Inflammatory macrophage (primary cell): ENCODE results near the gene CGB2.

Source experiments
- DNase-seq, 2 donors: peaks; one replicate each; pipeline ENCODE4 v3.0.0-alpha.2; 2020 to 2022
- total RNA-seq, 18 experiments: gene quantifications; one replicate each; lab custom pipeline; 2026; ENCODE audit warnings: mixed read lengths in 6 of 18, inconsistent platforms in 2 of 18; lab: John Stamatoyannopoulos, UW

The CGB2 gene
- 0 to 0.04 (median 0) reads per million in 18 experiments for total RNA-seq

DNA sequence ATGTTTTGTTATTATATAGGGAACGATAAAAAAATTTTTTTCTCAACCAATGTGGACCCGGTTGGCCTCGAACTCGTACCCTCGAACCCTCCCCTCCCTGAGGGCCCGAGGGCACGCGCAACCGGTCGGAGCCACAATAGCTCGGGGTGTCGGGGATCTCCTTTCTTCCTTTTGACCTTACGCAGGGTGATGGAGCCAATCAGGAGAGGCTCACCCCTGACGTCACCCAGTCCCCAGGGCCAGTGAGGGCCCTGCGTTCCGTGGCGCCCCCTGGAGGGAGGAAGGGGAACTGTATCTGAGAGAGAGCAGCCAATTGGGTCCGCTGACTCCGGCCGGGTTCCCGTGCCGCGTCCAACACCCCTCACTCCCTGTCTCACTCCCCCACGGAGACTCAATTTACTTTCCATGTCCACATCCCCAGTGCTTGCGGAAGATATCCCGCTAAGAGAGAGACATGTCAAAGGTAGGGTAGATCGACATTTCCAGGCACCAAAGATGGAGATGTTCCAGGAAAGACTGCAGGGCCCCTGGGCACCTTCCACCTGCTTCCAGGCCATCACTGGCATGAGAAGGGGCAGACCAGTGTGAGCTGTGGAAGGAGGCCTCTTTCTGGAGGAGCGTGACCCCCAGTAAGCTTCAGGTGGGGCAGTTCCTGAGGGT is at the start of gene CGB2:
Gene CGB2 (plus strand): TSS at position 249 of the 660 bp plus-strand sequence. CDS start 206 bp downstream, at position 455.
- peak; percentile 7 to 38 for DNase-seq

DNA sequence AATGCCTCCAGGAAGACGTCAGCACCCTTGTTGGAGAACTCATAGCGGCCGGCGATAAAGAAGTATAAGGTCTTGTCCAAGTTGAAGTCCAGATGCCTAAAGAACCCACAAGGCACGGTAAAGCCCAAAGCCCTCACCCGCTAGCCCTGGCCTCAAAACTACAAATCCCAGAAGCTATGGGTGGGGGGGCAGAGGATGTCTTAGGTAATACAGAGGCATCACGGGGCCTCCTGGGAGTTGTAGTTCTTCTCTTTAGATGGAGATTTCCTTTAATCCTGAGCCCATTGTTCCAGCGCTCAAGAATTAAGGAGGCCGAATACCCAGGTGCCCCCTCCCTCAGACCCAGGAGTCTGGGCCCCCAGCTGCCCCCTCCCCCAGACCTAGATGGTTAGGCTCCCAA is 49.4 kb upstream of the CGB2 start:
- DNase-seq, result no peak

DNA sequence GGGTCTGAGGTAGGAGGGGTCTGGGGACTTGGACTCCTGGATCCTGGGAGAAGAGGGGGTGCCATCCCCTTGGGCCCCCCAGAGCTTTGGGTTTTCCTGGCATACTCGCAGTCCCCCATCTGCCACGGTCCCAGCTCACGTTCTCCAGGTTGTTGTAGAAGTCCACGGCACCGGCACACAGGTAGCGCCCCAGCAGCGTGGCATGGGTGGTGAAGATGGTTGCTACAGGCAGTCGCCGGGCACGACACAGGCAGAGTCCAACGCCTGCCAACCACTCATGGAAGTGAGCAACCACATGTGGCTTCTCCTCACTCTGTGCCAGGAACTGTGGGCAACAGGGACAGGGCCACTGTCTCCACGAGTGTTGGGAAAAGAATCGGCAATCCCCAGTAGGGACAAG is 46.0 kb upstream of the CGB2 start:
- no peak for DNase-seq

DNA sequence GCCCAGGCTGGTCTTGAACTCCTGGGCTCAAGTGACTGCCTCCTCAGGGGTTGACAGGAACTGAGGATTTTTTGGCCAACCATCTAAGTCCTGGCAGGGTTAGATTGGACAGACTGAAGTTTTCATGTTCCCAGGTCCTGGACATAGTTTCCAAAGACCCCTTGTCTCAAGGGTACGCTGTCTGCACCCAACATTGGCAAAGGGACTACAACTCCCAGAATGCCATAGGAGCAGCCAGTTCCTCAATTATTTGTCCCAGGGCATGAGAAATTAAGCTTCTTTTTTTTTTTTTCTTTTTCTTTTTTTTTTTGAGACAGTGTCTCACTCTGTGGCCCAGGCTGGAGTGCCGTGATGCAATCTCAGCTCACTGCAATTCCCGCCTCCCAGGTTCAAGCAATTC is 45.5 kb upstream of the CGB2 start:
- DNase-seq, result no peak

DNA sequence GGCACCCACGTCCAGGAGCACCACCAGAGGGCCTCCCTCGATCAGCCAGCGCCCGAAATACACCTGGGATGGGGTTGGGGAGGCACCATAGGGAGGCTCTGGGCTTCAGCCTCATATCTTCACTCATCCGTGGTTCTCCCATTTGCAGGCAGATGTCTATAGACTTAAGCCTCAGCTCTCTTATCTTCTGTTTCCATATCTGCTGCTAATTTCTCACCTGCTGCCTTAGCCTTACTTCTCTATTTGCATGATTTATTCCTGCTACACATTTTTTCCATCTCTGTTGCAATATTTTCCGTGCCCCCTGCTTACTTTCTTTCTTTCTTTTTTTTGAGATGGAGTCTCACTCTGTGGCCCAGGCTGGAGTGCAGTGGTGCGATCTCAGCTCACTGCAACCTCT is 44.4 kb upstream of the CGB2 start:
- DNase-seq, result no peak

DNA sequence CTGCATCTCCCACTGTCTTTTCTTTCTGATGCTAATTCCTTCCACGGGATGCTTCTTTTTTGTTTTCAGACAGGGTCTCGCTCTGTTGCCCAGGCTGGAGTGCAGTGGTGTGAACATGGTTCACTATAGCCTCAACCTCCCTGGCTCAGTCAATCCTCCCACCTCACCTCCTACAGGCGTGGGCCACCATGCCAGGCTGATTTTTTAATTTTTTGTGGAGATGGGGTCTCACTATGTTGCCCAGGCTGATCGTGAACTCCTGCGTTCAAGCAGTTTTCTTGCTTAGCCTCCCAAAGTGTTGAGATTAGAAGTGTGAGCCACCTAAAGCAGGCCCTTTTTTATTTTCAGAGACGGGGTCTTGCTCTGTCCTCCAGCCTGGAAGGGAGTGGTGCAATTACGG is 43.4 kb upstream of the CGB2 start:
- no peak for DNase-seq

DNA sequence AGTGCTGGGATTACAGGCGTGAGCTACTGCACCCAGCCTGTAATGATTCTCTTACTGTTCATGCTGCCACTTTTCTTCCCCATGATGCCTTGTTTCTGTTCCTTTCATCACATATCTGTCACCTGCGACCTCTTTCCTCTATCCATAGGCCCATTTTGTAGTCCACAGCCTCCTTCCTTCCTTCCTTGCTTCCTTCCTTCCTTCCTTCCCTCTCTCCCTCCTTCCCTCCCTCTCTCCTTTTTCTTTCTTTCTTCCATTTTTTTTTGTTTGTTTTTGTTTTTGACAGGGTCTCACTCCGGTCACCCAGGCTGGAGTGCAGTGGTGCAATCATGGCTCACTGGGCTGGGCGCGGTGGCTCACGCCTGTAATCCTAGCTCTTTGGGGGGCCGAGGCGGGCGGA is 42.8 kb upstream of the CGB2 start:
- no peak for DNase-seq

DNA sequence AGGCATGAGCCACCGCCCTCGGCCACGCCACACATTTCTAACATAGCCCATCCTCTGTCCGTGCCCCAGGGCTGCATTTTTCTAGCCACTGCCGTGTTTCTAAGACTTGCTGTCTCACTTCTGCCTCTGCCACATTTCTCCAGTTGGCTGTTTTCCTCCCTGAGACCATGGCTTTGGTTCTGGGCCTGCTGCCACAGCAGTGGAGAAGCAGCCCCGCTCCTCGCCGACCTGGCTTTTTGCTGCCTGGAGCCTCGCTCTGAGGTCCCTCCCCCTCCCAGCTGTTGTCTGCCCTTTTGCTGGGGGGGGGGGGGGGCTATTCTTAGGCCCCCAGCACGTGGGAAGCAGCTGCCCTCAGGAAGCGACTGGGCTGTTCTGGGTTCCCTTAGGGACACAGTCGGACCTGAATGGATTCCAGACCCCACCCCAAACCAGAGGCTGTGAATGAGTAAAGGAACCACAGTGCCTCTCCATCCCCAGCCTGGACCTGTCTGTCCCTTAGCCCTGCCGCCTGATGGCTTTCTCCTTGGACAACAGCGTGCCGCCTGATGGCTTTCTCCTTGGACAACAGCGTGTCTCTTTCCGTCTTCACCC is 41.9 kb upstream of the CGB2 start:
- DNase-seq, result no peak

DNA sequence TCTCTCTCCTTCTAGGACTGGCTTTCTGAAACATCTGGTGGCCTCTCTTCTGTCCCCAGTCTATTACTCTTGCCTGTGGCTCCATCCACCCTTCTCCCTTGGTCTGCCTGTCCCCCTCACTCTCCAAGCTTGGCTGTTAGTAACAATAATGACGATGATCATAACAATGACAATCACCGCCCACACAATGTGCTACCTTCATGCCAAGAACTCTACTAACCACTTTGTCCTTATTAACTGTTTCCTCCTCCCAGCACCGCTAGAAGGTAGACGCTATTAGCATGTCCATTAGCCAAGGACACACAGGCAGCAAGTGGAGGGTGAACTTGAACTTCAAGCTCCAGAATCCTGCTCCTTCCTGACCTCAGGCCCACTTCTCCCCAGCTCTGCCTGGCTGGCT is 41.3 kb upstream of the CGB2 start:
- DNase-seq, result no peak

DNA sequence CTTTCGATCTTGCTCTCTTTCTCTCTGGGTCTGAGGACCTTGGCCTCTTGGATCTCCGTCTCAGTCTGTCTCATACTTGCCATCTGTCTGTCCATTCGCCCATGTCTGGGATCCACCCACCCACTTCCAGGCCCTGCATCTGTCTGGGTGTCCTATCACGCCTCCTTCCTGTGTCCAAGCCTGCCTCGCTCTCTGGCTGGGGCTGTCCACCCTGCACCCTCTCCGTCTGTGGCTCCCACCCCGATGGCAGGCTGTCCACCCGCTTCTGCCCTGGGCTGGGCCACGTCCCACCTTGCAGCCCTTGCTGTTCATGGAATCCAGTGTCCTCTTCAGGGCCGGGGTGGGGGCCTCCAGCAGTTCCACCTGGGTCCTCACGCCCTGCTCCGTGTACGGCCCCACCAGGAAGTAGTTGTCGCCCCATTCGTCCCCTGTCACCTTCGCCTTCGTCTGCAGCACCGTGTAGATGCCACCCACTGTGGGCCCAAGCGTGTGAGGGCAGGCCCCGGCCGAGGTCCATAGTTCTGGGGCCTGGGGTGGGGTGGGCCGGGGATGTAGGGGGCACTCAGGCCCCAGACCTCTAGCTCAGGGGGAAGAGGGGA is 40.6 kb upstream of the CGB2 start:
- DNase-seq, result no peak

DNA sequence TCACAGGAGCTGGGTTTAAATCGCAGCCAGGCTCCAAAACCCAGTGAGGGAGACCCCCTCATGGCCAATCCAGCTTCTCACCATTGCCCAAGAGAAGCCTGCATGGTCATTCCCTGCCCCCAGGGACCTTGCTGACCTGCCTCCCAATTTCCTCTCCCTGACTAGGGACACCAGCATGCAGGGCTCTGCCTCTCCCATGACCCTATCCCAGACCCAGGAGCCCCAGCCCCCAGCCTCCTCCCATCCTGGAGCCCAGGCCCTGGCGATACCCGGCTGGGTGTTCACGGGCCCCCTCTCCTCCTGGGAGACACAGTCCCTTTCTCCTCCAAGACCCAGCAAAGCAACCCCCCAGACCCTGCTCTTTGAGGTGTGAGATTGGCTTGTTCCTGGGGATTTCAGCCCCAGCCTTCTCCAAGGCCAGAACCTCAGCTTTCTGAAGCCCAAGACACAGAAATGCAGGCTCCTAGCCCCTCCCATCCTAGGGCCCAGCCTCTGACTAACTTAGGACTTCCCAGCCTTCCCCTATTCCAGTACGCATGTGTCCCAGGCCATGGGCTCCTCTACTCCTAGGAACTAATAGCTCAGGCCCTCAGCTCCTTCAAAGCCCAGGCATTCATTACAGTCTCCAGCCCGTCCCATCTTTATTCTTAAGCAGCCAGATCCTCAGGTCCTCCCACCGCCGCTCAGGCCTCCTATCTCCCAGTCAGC is 39.7 kb upstream of the CGB2 start:
- DNase-seq, result peak; percentile 58 to 72

DNA sequence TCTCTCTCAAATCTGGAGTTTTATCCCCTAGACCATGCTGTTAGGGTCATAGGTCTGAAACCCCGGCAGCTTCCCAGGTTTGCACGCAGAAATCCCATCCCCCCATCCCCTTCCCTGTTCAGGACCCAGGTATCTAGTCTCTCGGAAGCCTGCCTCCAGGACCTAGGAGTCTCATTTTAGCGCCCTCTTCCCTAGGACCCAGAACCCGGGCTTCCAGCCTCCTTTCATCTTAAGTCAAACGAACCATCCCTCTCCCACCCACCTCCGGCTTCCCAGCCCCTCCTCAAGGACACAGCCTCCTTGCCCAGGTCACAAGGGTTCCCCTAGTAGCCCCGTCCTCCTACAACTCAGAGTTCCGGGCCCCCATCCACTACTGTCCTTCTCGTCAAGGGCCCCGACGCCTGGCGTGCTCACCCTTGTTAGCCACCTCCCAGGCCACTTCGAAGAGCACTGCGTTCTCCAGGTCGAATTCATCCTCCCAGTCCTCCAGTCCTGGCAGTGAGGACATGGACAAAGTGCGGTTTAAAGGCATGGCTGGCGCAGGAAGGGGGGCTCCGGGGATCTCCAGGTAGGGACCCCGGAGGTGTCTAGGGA is 39.0 kb upstream of the CGB2 start:
- no peak for DNase-seq

DNA sequence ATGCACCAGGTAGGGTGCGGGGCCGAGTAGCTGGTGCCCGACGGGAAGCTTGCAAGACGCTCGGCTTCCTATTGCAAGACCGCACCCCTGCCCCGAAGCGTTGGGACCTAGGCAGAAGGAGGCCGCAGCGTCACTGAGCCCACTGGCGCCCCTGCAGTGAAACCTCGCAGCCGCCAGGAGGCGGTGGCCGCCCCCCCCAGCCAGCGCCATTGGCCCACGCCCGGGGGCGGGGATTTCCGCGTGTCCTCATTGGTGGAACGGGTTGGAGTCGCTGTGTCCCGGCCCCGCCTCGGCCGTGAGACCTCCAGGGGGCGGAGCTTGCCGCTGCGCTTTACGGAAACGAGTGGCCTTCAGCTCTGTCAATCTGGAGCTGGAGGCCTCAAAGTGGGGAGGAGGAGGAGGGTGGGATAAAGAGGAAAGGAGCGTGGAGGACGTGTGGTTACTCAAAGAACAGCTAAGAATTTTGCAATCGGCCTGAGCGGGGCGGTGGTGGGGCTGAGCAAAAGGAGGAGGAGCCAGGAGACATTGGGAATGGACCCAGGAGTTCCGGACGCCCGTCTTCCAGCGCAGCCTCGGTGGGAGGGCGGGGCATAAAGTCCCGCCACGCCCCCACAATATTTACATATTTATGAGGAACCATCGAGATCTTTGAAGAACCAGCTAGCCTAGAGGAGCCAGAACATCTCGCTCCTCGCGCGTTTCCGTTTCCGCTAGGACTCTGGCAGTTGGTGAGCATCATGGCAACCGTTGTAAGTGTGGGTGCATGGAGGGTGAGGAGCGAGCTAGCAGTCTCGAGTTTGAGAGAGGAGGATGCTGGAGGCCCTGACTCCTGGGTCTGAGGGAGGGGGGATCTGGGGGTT is 38.3 kb upstream of the CGB2 start, which contains the start of the genes GYS1 and RUVBL2:
Gene GYS1 (minus strand): TSS at position 135 of the 860 bp plus-strand sequence. CDS start 197 bp downstream, outside the sequence.
Gene RUVBL2 (plus strand): TSS at position 713 of the 860 bp plus-strand sequence. CDS start 25 bp downstream, at position 738.
- DNase-seq, result peak; percentile 100

DNA sequence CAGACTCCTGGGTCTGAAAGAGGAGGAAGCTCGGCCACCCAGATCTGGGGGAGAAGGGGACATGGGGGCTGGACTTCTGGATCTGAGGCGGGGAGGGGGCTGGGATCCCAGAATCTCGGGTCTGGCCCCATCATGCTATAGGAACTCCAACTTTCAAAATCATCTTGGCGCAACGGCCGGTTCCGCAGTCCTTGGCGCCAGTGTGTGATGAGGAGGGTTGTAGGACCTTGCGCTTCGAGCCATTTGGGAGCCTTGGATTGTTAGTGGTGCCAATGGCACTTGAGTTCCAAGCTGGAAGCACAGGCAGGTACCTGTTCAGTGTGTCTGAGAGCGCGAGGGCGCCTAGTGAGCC is 37.7 kb upstream of the CGB2 start:
- no peak for DNase-seq

DNA sequence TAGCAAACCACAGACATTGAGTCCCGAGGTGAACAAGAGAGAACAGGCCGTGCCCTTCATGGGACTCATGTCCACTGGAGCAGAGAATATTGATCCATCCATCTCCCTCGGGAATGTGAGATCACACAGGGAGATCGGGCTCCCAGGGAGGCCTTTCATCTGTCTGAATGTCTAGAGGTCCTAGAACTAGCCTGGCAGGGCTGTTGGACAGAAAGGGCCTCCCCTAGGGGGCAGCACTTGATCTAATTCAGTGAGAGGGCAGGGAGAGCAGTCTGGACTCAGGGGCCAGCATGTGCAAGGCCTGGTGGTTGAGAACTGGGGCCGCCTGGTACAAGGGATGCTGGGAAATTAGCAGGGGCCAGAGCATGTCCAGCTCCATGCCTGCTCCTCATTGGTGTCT is 33.7 kb upstream of the CGB2 start:
- peak; percentile 51 to 57 for DNase-seq

DNA sequence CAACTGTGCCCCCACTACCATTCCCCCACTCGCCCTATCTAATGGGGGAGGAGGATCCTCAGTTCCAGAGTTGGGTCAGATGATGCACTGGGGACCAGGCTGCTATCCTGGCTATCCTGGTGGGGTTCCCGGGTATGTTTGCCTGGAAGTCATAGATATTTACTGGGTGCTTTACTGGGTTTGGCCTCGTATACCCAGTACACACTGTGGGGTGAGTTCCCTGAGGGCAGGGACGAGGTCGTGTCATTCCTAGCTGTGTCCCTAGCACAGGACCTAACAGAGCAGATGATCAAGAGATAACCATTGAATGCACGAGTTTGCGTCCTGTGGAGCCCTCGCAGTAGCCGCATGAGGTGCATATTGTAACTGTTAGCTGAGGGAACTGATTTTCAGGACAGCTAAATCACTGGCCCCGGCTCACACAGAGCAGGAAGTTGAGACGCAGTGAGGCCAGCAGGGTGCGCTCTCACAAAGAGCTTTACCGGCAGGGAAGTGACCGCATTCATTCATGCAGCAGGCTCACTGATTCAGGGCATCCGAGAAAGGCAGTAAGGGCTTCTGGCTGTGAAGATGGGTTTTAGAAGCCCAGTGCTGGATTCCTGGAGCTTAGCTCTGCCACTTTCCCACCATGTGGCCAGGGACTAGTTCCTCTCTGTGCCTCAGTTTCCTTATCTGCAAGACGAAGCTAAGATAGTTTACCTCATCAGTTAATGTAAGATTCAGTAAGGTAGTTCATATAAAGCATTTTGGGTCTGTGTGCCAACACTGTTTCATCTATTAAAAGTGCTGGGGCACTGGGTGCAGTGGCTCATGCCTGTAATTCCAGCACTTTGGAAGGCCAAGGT is 32.0 kb upstream of the CGB2 start:
- DNase-seq, result peak; percentile 67

DNA sequence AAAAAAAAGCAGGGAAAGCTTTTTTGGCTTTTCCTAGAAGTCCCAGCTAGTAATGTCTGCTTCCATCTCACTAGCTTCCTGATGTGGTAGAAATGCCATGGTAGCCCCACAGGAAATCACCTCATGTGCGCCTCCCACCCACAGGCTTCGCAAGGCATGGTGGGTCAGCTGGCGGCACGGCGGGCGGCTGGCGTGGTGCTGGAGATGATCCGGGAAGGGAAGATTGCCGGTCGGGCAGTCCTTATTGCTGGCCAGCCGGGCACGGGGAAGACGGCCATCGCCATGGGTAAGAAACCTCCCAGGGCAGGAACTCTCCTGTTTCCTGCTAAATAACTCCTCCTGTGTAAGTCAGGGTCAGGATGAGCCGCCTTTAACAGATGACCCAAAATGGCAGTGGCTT is 27.6 kb upstream of the CGB2 start:
- no peak for DNase-seq

DNA sequence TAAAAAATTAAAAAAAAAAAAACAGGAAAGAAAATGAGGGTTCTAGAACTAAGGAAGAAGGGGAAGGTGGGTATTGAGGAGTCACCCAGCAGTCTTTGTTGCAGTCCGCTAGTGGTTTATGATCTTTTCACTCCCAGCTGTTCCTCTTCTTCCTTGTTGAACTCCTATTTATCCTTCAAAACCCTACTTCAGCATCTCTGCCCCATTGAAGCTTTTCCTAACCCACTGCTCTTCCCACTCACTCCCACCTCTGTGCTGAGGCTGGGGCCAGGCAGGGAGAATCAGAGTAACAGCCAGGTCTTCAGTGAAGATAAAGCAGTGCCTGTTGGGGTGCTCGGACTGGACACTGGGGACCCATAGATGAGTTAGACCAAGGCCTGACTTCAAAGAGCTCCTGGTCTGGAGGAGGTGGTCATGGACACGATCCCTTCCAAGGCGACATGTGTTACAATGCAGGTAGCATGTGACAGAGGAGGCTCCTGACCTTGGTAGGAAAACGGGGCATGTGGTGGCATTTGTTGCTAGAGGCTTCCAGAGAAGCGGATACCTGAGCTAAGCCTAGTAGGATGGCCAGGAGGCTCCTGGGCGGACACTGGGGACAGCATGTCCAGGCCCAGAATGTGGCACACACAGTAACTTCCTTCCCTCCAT is 26.6 kb upstream of the CGB2 start:
- no peak for DNase-seq

DNA sequence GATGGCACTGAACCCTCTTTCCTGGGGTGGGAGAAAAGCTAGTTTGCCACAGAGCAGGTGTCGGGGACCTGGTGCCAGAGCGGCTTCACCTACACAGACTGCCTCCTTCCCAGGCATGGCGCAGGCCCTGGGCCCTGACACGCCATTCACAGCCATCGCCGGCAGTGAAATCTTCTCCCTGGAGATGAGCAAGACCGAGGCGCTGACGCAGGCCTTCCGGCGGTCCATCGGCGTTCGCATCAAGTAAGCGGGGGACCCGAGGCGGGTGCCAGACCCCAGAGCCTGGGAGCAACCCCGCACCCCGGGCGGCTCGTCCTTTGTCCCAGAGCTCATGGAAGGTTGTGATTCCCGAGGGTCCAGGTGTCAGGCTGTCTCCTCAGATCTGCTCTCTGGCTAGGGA is 24.8 kb upstream of the CGB2 start:
- no peak for DNase-seq

DNA sequence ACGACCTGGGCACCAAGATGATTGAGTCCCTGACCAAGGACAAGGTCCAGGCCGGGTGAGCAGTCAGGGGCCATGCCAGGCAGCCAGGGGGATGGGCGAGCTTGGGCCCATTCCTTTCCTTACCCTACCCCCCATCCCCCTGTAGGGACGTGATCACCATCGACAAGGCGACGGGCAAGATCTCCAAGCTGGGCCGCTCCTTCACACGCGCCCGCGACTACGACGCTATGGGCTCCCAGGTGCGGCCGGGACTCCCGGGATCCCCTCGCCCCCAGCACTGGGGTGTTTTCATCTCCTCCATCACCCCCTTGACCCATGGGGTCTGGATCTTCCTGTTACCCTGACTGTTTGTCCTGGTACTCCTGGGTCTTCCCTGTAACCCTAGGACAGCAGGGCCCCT is 21.9 kb upstream of the CGB2 start:
- no peak for DNase-seq

DNA sequence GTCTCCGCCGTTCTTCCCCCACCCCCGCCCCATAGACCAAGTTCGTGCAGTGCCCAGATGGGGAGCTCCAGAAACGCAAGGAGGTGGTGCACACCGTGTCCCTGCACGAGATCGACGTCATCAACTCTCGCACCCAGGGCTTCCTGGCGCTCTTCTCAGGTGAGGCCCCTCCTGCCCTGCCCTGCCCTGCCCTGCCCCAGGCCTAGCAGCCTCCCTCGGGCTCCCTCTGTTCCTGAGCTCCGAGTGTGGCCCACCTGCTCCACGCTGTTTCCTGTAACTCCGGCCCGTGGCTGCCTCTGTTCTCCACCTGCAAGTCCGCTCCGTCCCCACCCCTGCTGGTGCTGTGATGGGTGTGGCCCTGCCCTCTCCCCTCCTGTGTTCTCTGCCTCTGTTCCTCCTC is 21.2 kb upstream of the CGB2 start:
- no peak for DNase-seq
